Heart right ventricle (tissue), 16 donors: Measurements from ENCODE around the gene WARS2. TPM values are rescaled to one million over a fixed set of nuclear protein-coding genes. Genes with fewer than 3 reads are reported as not detected.
"Not testable (repeated sequence)": the region's sequence is repeated elsewhere in the genome, so short reads cannot be mapped to it uniquely, and the experiment has no call there.

Source experiments
- ATAC-seq, 8 donors: fragments of 200-7000 bp; cut with Tn5 transposase; one replicate each; pipeline ENCODE4 v1.9.1; 2020; ENCODE audit warnings: mild to moderate bottlenecking in 8 of 8, moderate library complexity in 8 of 8, moderate number of reproducible peaks in 1 of 8
- DNase-seq, 2 donors: peaks; one replicate each; pipeline ENCODE4 v3.0.0-alpha.2; 2020
- H3K27ac ChIP-seq, 10 donors: fragments of 200-600 bp; sonication (generic) in 2 of 10; one replicate each; pipeline versions ENCODE4 v1.5.0 to v1.8.0; 2020 to 2022; ENCODE audit warnings: mild to moderate bottlenecking in 3 of 10
- H3K27me3 ChIP-seq, 7 donors: fragments of 200-600 bp; one replicate each; pipeline ENCODE4 v1.8.0; 2021 to 2022; ENCODE audit warnings: mild to moderate bottlenecking in 2 of 7
- H3K36me3 ChIP-seq, 9 donors: fragments of 200-600 bp; sonication (generic) in 1 of 9; one replicate each; pipeline versions ENCODE4 v1.5.0 to v1.8.0; 2020 to 2022; ENCODE audit warnings: mild to moderate bottlenecking in 2 of 9
- H3K4me1 ChIP-seq, 9 donors: fragments of 200-600 bp; sonication (generic) in 1 of 9; one replicate each; pipeline versions ENCODE4 v1.5.0 to v1.8.0; 2020 to 2022; ENCODE audit warnings: mild to moderate bottlenecking in 4 of 9
- H3K4me3 ChIP-seq, 10 donors: fragments of 200-600 bp; sonication (generic) in 2 of 10; one replicate each; pipeline versions ENCODE4 v1.5.0 to v1.8.0; 2020 to 2022; ENCODE audit warnings: mild to moderate bottlenecking in 7 of 10, moderate library complexity in 2 of 10
- H3K9me3 ChIP-seq, 11 donors: fragments of 200-600 bp in 10 of 11; sonication (generic) in 2 of 11; one replicate each; pipeline versions ENCODE4 v1.5.0 to v1.8.0; 2013 to 2022; ENCODE audit warnings: mild to moderate bottlenecking in 2 of 11, control low read depth in 1 of 11, moderate library complexity in 1 of 11
- CTCF ChIP-seq, 9 donors: fragments of 200-600 bp; sonication (generic) in 2 of 9; IDR thresholded peaks; one replicate each; pipeline versions ENCODE4 v1.5.0 to v1.8.0; 2021 to 2022; ENCODE audit warnings: antibody characterized with exemption in 9 of 9, mild to moderate bottlenecking in 5 of 9, moderate library complexity in 1 of 9
- WGBS, 2 donors: extraction: QIAGEN DNeasy Blood & Tissue Kit; methylation state at CpG; one replicate each; pipeline ENCODE4 v1.1.7; 2013; ENCODE audit warnings: inconsistent platforms in 1 of 2; 5-methylcytosine and 5-hydroxymethylcytosine counted together
- intact Hi-C, 10 donors: fragments of 100-400 bp; cut with DNase I; formaldehyde crosslinking; loops; one replicate each; pipeline versions ENCODE4 v1.11.1 to v1.14.2; 2022
- polyA plus RNA-seq, 2 donors: library from polyadenylated mRNA; stranded (reverse); fragments of 200-250 nt; gene quantifications; one replicate each; pipeline ENCODE4 v1.2.3, GENCODE V29; 2013
- total RNA-seq, 10 donors: library from RNA; stranded (reverse); fragmentation: NEBNext Ultra II Directional in 3 of 10; extraction: Animal tissue kit (Norgen Biotek cat#: 25700) in 3 of 10; gene quantifications; one replicate each; pipeline versions ENCODE4 v1.2.1 to v1.2.4, GENCODE V29; 2021 to 2023
- donor health status: Arrhythmogenic right ventricular cardiomyopathy.
- donor health status: ischemic (EF 13 %, LVEDD 7.1; RV severe dilation, severe dysfunction).
- donor health status: healthy with polysubstance abuse.
- donor health status: DM: no; HTN: yes; CAD: no.
- donor health status: DM: no; HTN: no; CAD: no.
- donor health status: ischemic (EF 25% LVEDD 6.9; RV normal size, moderate dysfunction).
- donor health status: ischemic (EF 25% LVEDD 5.7; RV mildly dilated, moderate dysfunction).
- donor health status: healthy.
- donor health status: DM: yes; HTN: yes; CAD: no.
- donor health status: Ischemic cardiomyopathy.
- donor health status: ischemic (EF 35%, LVEDD 5.7; RV mildly dilated, moderate dysfunction).
- donor health status: nonischemic (EF 11% LVEDD 7.7; RV severe dilation, severe dysfunction).
- donor health status: DM: yes; HTN: yes; CAD: no.
- donor health status: PGD.
- donor health status: ischemic (EF 29% LVEDD 5.4; RV normal size, mild dysfunction).
- donor health status: nonischemic (EF 23%, LVEDD 6.1; RV moderate dilation, normal function).

Gene WARS2
- total and polyA plus RNA-seq, 12 donors, result 3.5 to 15.4 (median 11.3) TPM

- no peaks in the 10 kb centered on the region for H3K9me3 ChIP-seq
- ATAC-seq (no peak), DNase-seq (no peak)
- peaks cover 0 to 46% (median 7%) of the 10 kb centered on the region in 9 donors for H3K4me1 ChIP-seq
- TF ChIP-seq CTCF (IDR thresholded peaks at IDR 0.05), result no peak
- H3K36me3 ChIP-seq, result no peaks in the 10 kb centered on the region
- H3K27ac ChIP-seq, result no peak overlapping the region
- 93 to 94% methylated on average over 1 of the region's 1 CpG for WGBS, 2 donors
- H3K27me3 ChIP-seq, result no peaks in the 10 kb centered on the region
- no peak overlapping the region for H3K4me3 ChIP-seq
- intact Hi-C loops, result no loop called here
These were observed 6.5 kb downstream of the WARS2 start for GRCh38 chr1:119133987-119134386.

GRCh38 chr1:119132179-119132578, 8.3 kb downstream of the WARS2 start:
- intact Hi-C loops, result no loop called here
- ATAC-seq, result peak in 2 of 8 donors; percentile 50 to 58
- Histone ChIP-seq H3K27me3 (no peaks in the 10 kb centered on the region), H3K36me3 (no peaks in the 10 kb centered on the region), H3K9me3 (no peaks in the 10 kb centered on the region), H3K4me3 (no peak overlapping the region), H3K27ac (no peak overlapping the region), H3K4me1 (peaks cover 0 to 41% (median 7%) of the 10 kb centered on the region in 9 donors)
- 69 to 77% methylated on average over 3 of the region's 3 CpGs for WGBS, 2 donors
- no peak for TF ChIP-seq CTCF (IDR thresholded peaks at IDR 0.05)
- DNase-seq, result peak in 1 of 2 donors; percentile 6

GRCh38 chr1:119125874-119126273, 14.6 kb downstream of the WARS2 start:
- intact Hi-C loops, result no loop called here
- Histone ChIP-seq H3K36me3 (peaks cover 0 to 5% (median 0%) of the 10 kb centered on the region in 9 donors), H3K27me3 (no peaks in the 10 kb centered on the region), H3K4me3 (no peak overlapping the region), H3K4me1 (no peaks in the 10 kb centered on the region), H3K9me3 (peaks cover 0 to 19% (median 7%) of the 10 kb centered on the region in 11 donors), H3K27ac (no peak overlapping the region)
- DNase-seq, result no peak
- 98 to 100% methylated on average over 1 of the region's 1 CpG for WGBS, 2 donors
- no peak for TF ChIP-seq CTCF (IDR thresholded peaks at IDR 0.05)
- ATAC-seq, result no peak

GRCh38 chr1:119124764-119125163, 15.7 kb downstream of the WARS2 start:
- Histone ChIP-seq H3K4me1 (no peaks in the 10 kb centered on the region), H3K4me3 (no peak overlapping the region), H3K9me3 (peaks cover 0 to 30% (median 10%) of the 10 kb centered on the region in 11 donors), H3K36me3 (peaks cover 0 to 5% (median 0%) of the 10 kb centered on the region in 9 donors), H3K27ac (no peak overlapping the region), H3K27me3 (no peaks in the 10 kb centered on the region)
- TF ChIP-seq CTCF (IDR thresholded peaks at IDR 0.05), result no peak
- ATAC-seq, result no peak
- intact Hi-C loops, result no loop called here
- no peak for DNase-seq
- WGBS, 2 donors, result 88 to 95% methylated on average over 3 of the region's 3 CpGs

GRCh38 chr1:119121872-119122271, 18.6 kb downstream of the WARS2 start:
- peaks cover 0 to 50% (median 10%) of the 10 kb centered on the region in 11 donors for H3K9me3 ChIP-seq
- DNase-seq, H3K27me3 ChIP-seq, ATAC-seq, H3K4me3 ChIP-seq, H3K4me1 ChIP-seq, H3K27ac ChIP-seq, intact Hi-C loops, H3K36me3 ChIP-seq: not testable (repeated sequence)
- 79 to 83% methylated on average over 1 of the region's 1 CpG for WGBS, 2 donors
